GM19328 (cell line): Measurements from ENCODE around the gene LEUTX.
"Not testable (repeated sequence)": the region's sequence is repeated elsewhere in the genome, so short reads cannot be mapped to it uniquely, and the experiment has no call there.

Experiments
- ATAC-seq: cut with Tn5 transposase; IDR thresholded peaks from one replicate; pipeline ENCODE4 v1.9.1; 2021; ENCODE audit warnings: mild to moderate bottlenecking, moderate library complexity; ENCODE audit not compliant: unreplicated experiment

LEUTX gene

GRCh38 chr19:39778763-39779162 is at the start of gene LEUTX:
Gene LEUTX, plus strand, starts transcription at chr19:39778854. Its CDS starts 67 bp downstream, at chr19:39778921.
- no peak for ATAC-seq

- ATAC-seq, result no peak
Observed at GRCh38 chr19:39729594-39729993, 49.1 kb upstream of the LEUTX start.

- ATAC-seq, result no peak
Observed at GRCh38 chr19:39731685-39732084, 47.0 kb upstream of the LEUTX start.

GRCh38 chr19:39733841-39734240 is 44.8 kb upstream of the LEUTX start:
- no peak for ATAC-seq

- ATAC-seq, result no peak
Observed at GRCh38 chr19:39735688-39736087, 43.0 kb upstream of the LEUTX start.

- no peak for ATAC-seq
Observed at GRCh38 chr19:39736088-39736487, 42.6 kb upstream of the LEUTX start.

GRCh38 chr19:39737351-39737750 is 41.3 kb upstream of the LEUTX start:
- ATAC-seq, result no peak

GRCh38 chr19:39737891-39738290 is 40.8 kb upstream of the LEUTX start, which contains the start of gene CLC:
Gene CLC, minus strand, starts transcription at chr19:39738029. Its CDS starts 77 bp downstream, at chr19:39737952.
- ATAC-seq, result no peak

- ATAC-seq, result no peak
Observed at GRCh38 chr19:39738814-39739213, 39.8 kb upstream of the LEUTX start.

- ATAC-seq, result no peak
Observed at GRCh38 chr19:39740395-39740794, 38.3 kb upstream of the LEUTX start.

GRCh38 chr19:39745643-39746042 is 33.0 kb upstream of the LEUTX start:
- no peak for ATAC-seq

- ATAC-seq, result no peak
Observed at GRCh38 chr19:39746836-39747529, 31.7 kb upstream of the LEUTX start.

GRCh38 chr19:39749981-39750380 is 28.7 kb upstream of the LEUTX start:
- no peak for ATAC-seq

- no peak for ATAC-seq
Observed at GRCh38 chr19:39752390-39752789, 26.3 kb upstream of the LEUTX start.

- no peak for ATAC-seq
Observed at GRCh38 chr19:39752795-39753194, 25.9 kb upstream of the LEUTX start.

- no peak for ATAC-seq
Observed at GRCh38 chr19:39754544-39754943, 24.1 kb upstream of the LEUTX start.

- ATAC-seq, result no peak
Observed at GRCh38 chr19:39754971-39755370, 23.7 kb upstream of the LEUTX start.

- no peak for ATAC-seq
Observed at GRCh38 chr19:39759457-39760184, 19.0 kb upstream of the LEUTX start.

- not testable (repeated sequence) for ATAC-seq
Observed at GRCh38 chr19:39761851-39762250, 16.8 kb upstream of the LEUTX start.

- ATAC-seq, result no peak
Observed at GRCh38 chr19:39765091-39766076, 13.3 kb upstream of the LEUTX start.

- ATAC-seq, result no peak
Observed at GRCh38 chr19:39768334-39768733, 10.3 kb upstream of the LEUTX start.
